ENCODE results near the gene PCDHGA11. TPM values are rescaled to one million over a fixed set of nuclear protein-coding genes. Genes with fewer than 3 reads are reported as not detected.
A peak's percentile ranks its signal among the peaks of the same experiment; 100 is the strongest.
"Not testable (repeated sequence)": the region's sequence is repeated elsewhere in the genome, so short reads cannot be mapped to it uniquely, and the experiment has no call there.

The PCDHGA11 gene
- total RNA-seq, 5 donors from 2014 or later (not counting 1 experiment from before 2014, with no cell fraction given): 0.06 to 0.44 (median 0.11) TPM; not detected in 1

DNA sequence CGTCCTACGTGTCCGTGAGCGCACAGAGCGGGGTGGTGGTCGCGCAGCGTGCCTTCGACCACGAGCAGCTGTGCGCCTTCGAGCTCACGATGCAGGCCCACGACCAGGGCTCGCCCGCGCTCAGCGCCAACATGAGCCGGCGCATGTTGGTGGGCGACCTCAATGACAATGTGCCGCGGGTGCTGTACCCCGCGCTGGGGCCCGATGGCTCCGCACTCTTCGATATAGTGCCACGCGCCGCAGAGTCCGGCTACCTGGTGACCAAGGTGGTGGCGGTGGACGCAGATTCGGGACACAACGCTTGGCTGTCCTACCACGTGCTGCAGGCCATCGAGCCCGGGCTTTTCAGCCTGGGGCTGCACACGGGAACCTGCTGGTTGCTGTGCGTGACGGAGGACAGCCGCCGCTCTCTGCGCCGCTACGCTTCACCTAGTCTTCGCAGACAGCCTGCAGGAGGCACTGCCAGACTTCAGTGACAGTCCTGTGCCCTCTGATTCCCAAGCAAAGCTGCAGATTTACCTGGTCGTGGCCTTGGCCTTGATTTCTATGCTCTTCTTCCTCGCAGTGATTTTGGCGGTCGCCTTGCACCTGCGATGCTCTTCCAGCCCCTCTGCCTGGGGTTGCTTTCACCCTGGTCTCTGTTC is 7.1 kb downstream of the PCDHGA11 start:
- Mint-ChIP-seq H3K9me3 (peaks cover 13 to 29% (median 29%) of the 10 kb centered on the region in 3 donors), H3K4me3 (no peak overlapping the region), H3K27me3 (peaks cover 64 to 79% of the 10 kb centered on the region in 2 donors), H3K4me1 (peaks cover 6 to 17% (median 10%) of the 10 kb centered on the region in 3 donors), H3K36me3 (peaks cover 7% of the 10 kb centered on the region), H3K27ac (no peak overlapping the region)
- H3K27me3 ChIP-seq (replicated peaks in 1 of 2; ENCODE audit: control insufficient read depth in 2 of 2, extremely low read depth in 1 of 2, insufficient read depth in 2 of 2, low read length in 1 of 2): peaks cover 34 to 61% of the 10 kb centered on the region in 2 experiments
- peaks cover 0 to 11% of the 10 kb centered on the region in 2 experiments for H3K4me1 ChIP-seq (ENCODE audit: control insufficient read depth in 1 of 2, extremely low read depth in 1 of 2, insufficient read depth in 2 of 2, low read length in 2 of 2)
- no peak overlapping the region for H3K4me3 ChIP-seq (ENCODE audit: control insufficient read depth in 1 of 2, extremely low read depth in 1 of 2, low read length in 1 of 2)
- peaks cover 7% of the 10 kb centered on the region for H3K9me3 ChIP-seq
- POLR2A ChIA-PET: interaction anchor here in 1 of 2 donors (0.6 kb wide), 1 partner anchor 206 kb away, joined by 3 read pairs; no protein-coding TSS in a partner anchor
- CTCF ChIA-PET: interaction anchor here in 1 of 2 donors (1.2 kb wide), 1 partner anchor 10 kb away, joined by 4 read pairs; the partner anchor contains the start of gene PCDHGB7
- no peaks in the 10 kb centered on the region for H3K36me3 ChIP-seq (ENCODE audit: control insufficient read depth in 2 of 2, extremely low read depth in 1 of 2, insufficient read depth in 1 of 2, low read length in 1 of 2)
- DNase-seq (no peak), ATAC-seq (replicated peaks in 1 of 4) (no peak)
- no peak overlapping the region for H3K27ac ChIP-seq (ENCODE audit: low read length)
- 61% methylated on average over 53 of the region's 53 CpGs for WGBS (ENCODE audit: insufficient coverage)

DNA sequence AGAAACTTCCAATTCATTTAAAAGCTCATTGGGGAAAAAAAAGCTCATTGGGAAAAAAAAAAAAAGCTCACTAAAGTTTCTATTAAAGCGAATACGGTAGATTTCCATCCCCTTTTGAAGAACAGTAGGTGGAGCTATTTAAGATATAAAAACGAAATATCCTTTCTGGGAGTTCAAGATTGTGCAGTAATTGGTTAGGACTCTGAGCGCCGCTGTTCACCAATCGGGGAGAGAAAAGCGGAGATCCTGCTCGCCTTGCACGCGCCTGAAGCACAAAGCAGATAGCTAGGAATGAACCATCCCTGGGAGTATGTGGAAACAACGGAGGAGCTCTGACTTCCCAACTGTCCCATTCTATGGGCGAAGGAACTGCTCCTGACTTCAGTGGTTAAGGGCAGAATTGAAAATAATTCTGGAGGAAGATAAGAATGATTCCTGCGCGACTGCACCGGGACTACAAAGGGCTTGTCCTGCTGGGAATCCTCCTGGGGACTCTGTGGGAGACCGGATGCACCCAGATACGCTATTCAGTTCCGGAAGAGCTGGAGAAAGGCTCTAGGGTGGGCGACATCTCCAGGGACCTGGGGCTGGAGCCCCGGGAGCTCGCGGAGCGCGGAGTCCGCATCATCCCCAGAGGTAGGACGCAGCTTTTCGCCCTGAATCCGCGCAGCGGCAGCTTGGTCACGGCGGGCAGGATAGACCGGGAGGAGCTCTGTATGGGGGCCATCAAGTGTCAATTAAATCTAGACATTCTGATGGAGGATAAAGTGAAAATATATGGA is 9.7 kb downstream of the PCDHGA11 start, which contains the start of gene PCDHGA12:
Gene PCDHGA12 (plus strand): TSS at position 176 of the 782 bp plus-strand sequence. CDS start 253 bp downstream, at position 429.
- Histone ChIP-seq H3K27me3 (replicated peaks in 1 of 2; ENCODE audit: control insufficient read depth in 2 of 2, extremely low read depth in 1 of 2, insufficient read depth in 2 of 2, low read length in 1 of 2) (peaks cover 34 to 64% of the 10 kb centered on the region in 2 experiments), H3K4me1 (ENCODE audit: control insufficient read depth in 1 of 2, extremely low read depth in 1 of 2, insufficient read depth in 2 of 2, low read length in 2 of 2) (peaks cover 0 to 11% of the 10 kb centered on the region in 2 experiments), H3K27ac (ENCODE audit: low read length) (no peak within 1 kb of the TSS), H3K4me3 (ENCODE audit: control insufficient read depth in 1 of 2, extremely low read depth in 1 of 2, low read length in 1 of 2) (peak within 1 kb of the TSS in 1 of 2 donors; percentile 33), H3K9me3 (peaks cover 4% of the 10 kb centered on the region), H3K36me3 (ENCODE audit: control insufficient read depth in 2 of 2, extremely low read depth in 1 of 2, insufficient read depth in 1 of 2, low read length in 1 of 2) (no peaks in the 10 kb centered on the region)
- Mint-ChIP-seq H3K36me3 (peaks cover 7% of the 10 kb centered on the region), H3K4me1 (peaks cover 6 to 17% (median 10%) of the 10 kb centered on the region in 3 donors), H3K27me3 (peaks cover 57 to 77% of the 10 kb centered on the region in 2 donors), H3K27ac (peak within 1 kb of the TSS in 1 of 2 donors; percentile 15), H3K9me3 (peaks cover 13 to 31% (median 29%) of the 10 kb centered on the region in 3 donors), H3K4me3 (peak within 1 kb of the TSS; percentile 49 to 68 (median 68))
- DNase-seq: no peak
- ChIA-PET POLR2A (interaction anchor here in 1 of 2 donors (0.7 kb wide), 1 partner anchor 11 kb away, joined by 3 read pairs; no protein-coding TSS in a partner anchor), CTCF (interaction anchor here (0.5 to 2.1 kb wide), 17 partner anchors 12 to 133 kb away, joined by 3 to 12 read pairs (median 4); partner anchors contain the start of gene PCDHGA10 (in 1 of the 2))
- 18% methylated on average over 25 of the region's 33 CpGs for WGBS (ENCODE audit: insufficient coverage)
- peak in 1 of 4 experiments; percentile 24 for ATAC-seq (replicated peaks in 1 of 4)

- H3K4me1 ChIP-seq (ENCODE audit: control insufficient read depth in 1 of 2, extremely low read depth in 1 of 2, insufficient read depth in 2 of 2, low read length in 2 of 2): peaks cover 0 to 11% of the 10 kb centered on the region in 2 experiments
- CTCF ChIA-PET: interaction anchor here in 1 of 2 donors (1.3 to 2.1 kb wide), 5 partner anchors 18 to 133 kb away, joined by 3 to 12 read pairs (median 6); partner anchors contain the start of gene PCDHGA10
- H3K27ac Mint-ChIP-seq: no peak overlapping the region
- peaks cover 4% of the 10 kb centered on the region for H3K9me3 ChIP-seq
- DNase-seq (no peak), ATAC-seq (replicated peaks in 1 of 4) (no peak)
- POLR2A ChIA-PET: no interaction called here
- peak overlapping the region; percentile 49 to 68 (median 53) for H3K4me3 Mint-ChIP-seq
- H3K27me3 Mint-ChIP-seq: peaks cover 55 to 72% of the 10 kb centered on the region in 2 donors
- WGBS (ENCODE audit: insufficient coverage): 30% methylated on average over 36 of the region's 37 CpGs
- H3K27ac ChIP-seq (ENCODE audit: low read length): no peak overlapping the region
- peaks cover 6 to 17% (median 10%) of the 10 kb centered on the region in 3 donors for H3K4me1 Mint-ChIP-seq
- H3K9me3 Mint-ChIP-seq: peaks cover 13 to 31% (median 29%) of the 10 kb centered on the region in 3 donors
- peaks cover 7% of the 10 kb centered on the region for H3K36me3 Mint-ChIP-seq
- peaks cover 35 to 58% of the 10 kb centered on the region in 2 experiments for H3K27me3 ChIP-seq (replicated peaks in 1 of 2; ENCODE audit: control insufficient read depth in 2 of 2, extremely low read depth in 1 of 2, insufficient read depth in 2 of 2, low read length in 1 of 2)
- H3K4me3 ChIP-seq (ENCODE audit: control insufficient read depth in 1 of 2, extremely low read depth in 1 of 2, low read length in 1 of 2): peak overlapping the region in 1 of 2 donors; percentile 33
- no peaks in the 10 kb centered on the region for H3K36me3 ChIP-seq (ENCODE audit: control insufficient read depth in 2 of 2, extremely low read depth in 1 of 2, insufficient read depth in 1 of 2, low read length in 1 of 2)
Observed at GRCh38 chr5:141431286-141431685, 10.4 kb downstream of the PCDHGA11 start.

DNA sequence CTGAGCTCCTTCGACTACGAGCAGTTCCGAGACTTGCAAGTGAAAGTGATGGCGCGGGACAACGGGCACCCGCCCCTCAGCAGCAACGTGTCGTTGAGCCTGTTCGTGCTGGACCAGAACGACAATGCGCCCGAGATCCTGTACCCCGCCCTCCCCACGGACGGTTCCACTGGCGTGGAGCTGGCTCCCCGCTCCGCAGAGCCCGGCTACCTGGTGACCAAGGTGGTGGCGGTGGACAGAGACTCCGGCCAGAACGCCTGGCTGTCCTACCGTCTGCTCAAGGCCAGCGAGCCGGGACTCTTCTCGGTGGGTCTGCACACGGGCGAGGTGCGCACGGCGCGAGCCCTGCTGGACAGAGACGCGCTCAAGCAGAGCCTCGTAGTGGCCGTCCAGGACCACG is 11.5 kb downstream of the PCDHGA11 start:
- ATAC-seq (replicated peaks in 1 of 4); H3K27ac ChIP-seq (ENCODE audit: low read length); H3K9me3 ChIP-seq; DNase-seq; H3K36me3 ChIP-seq (ENCODE audit: control insufficient read depth in 2 of 2, extremely low read depth in 1 of 2, insufficient read depth in 1 of 2, low read length in 1 of 2); H3K36me3 Mint-ChIP-seq; H3K27ac Mint-ChIP-seq; CTCF ChIA-PET: not testable (repeated sequence)
- H3K4me1 ChIP-seq (ENCODE audit: control insufficient read depth in 1 of 2, extremely low read depth in 1 of 2, insufficient read depth in 2 of 2, low read length in 2 of 2): peaks cover 0 to 11% of the 10 kb centered on the region in 2 experiments
- H3K4me1 Mint-ChIP-seq: peaks cover 6 to 17% (median 10%) of the 10 kb centered on the region in 3 donors
- H3K4me3 Mint-ChIP-seq: peak overlapping the region in 1 of 3 donors; percentile 29
- H3K4me3 ChIP-seq (ENCODE audit: control insufficient read depth in 1 of 2, extremely low read depth in 1 of 2, low read length in 1 of 2): peak overlapping the region in 1 of 2 donors; percentile 33
- POLR2A ChIA-PET: interaction anchor here in 1 of 2 donors (0.7 kb wide), 1 partner anchor 117 kb away, joined by 3 read pairs; no protein-coding TSS in a partner anchor
- peaks cover 54 to 63% of the 10 kb centered on the region in 2 donors for H3K27me3 Mint-ChIP-seq
- WGBS (ENCODE audit: insufficient coverage): 44% methylated on average over 20 of the region's 38 CpGs
- peaks cover 32 to 50% of the 10 kb centered on the region in 2 experiments for H3K27me3 ChIP-seq (replicated peaks in 1 of 2; ENCODE audit: control insufficient read depth in 2 of 2, extremely low read depth in 1 of 2, insufficient read depth in 2 of 2, low read length in 1 of 2)
- peaks cover 13 to 27% (median 23%) of the 10 kb centered on the region in 3 donors for H3K9me3 Mint-ChIP-seq

GRCh38 chr5:141432726-141433125 is 11.9 kb downstream of the PCDHGA11 start:
- WGBS (ENCODE audit: insufficient coverage): 37% methylated on average over 26 of the region's 29 CpGs
- peaks cover 6 to 17% (median 10%) of the 10 kb centered on the region in 3 donors for H3K4me1 Mint-ChIP-seq
- H3K36me3 ChIP-seq (ENCODE audit: control insufficient read depth in 2 of 2, extremely low read depth in 1 of 2, insufficient read depth in 1 of 2, low read length in 1 of 2); H3K27ac ChIP-seq (ENCODE audit: low read length); H3K9me3 ChIP-seq; ATAC-seq (replicated peaks in 1 of 4); H3K36me3 Mint-ChIP-seq; DNase-seq; H3K4me3 ChIP-seq (ENCODE audit: control insufficient read depth in 1 of 2, extremely low read depth in 1 of 2, low read length in 1 of 2); CTCF ChIA-PET; H3K27ac Mint-ChIP-seq: not testable (repeated sequence)
- POLR2A ChIA-PET: interaction anchor here in 1 of 2 donors (0.7 kb wide), 1 partner anchor 118 kb away, joined by 3 read pairs; no protein-coding TSS in a partner anchor
- peaks cover 0 to 11% of the 10 kb centered on the region in 2 experiments for H3K4me1 ChIP-seq (ENCODE audit: control insufficient read depth in 1 of 2, extremely low read depth in 1 of 2, insufficient read depth in 2 of 2, low read length in 2 of 2)
- H3K27me3 ChIP-seq (replicated peaks in 1 of 2; ENCODE audit: control insufficient read depth in 2 of 2, extremely low read depth in 1 of 2, insufficient read depth in 2 of 2, low read length in 1 of 2): peaks cover 29 to 46% of the 10 kb centered on the region in 2 experiments
- H3K9me3 Mint-ChIP-seq: peaks cover 13 to 27% (median 23%) of the 10 kb centered on the region in 3 donors
- peaks cover 54 to 63% of the 10 kb centered on the region in 2 donors for H3K27me3 Mint-ChIP-seq
- H3K4me3 Mint-ChIP-seq: peak overlapping the region in 1 of 3 donors; percentile 34

All from T-cell (primary cell).